Measurements from ENCODE around the gene TERC.
"Not testable (repeated sequence)": the region's sequence is repeated elsewhere in the genome, so short reads cannot be mapped to it uniquely, and the experiment has no call there.

The TERC gene

DNA sequence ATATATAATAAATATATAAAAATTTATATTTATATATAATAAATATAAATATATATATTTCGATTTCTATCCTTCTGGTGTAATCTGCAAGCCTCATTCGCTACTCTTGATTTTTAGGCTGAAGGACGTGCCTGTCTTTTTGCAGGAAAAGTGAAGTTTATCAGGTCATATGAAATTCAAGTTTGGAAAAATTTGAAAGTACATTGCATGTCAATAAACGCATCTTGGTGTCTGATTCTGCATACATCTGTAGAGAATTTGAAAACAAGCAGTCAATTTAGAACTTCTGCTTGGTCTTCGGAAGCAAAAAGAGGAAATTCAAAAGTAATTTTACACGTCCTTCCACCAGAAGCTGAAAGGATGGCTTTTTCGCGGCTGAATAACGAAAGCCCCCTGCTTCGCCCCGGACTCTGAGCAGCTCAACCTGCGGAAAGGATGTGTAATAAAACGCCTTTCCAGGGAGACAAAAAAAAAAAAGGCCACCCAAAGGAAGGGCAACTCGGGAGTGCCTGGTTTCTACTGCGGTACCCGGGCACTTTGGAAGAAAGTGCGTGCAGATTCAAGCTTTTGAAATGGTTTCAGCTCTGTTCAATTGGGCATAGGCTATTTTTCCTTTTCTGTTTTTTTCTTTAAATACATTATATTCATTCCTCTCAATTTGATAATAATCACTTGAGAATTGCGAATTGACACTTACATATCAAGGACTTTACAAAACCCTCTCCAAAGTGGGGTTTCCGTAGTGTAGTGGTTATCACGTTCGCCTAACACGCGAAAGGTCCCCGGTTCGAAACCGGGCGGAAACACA, 6.8 kb upstream of the TERC start:
- peak; percentile 60 for DNase-seq

GRCh38 chr3:169769287-169770181, 4.7 kb upstream of the TERC start, which contains the start of gene ACTRT3:
Gene ACTRT3, minus strand, starts transcription at chr3:169769561. Its CDS starts 41 bp downstream, at chr3:169769520.
- DNase-seq: peak; percentile 35

GRCh38 chr3:169764312-169764881, 463 bp downstream of the TERC start:
- DNase-seq: no peak

DNA sequence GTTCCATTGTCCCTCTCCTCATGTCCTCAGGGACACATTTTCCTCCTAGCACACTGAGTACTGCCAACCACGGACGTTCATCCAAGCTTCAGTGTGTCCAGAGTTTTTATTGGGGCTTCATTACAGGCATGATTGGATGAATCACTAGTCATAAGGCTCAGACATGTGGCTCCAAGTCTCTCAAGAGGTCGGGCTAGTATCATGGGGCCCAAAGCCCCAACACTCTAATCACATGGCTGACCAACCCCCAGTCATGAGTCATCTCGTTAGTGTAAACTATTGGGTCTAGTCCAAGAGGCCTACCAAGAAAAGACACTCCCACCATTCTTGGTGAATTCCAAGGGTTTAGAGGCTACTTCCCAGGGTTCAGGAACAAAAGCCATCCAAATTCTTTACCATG, 4.4 kb downstream of the TERC start:
- peak; percentile 73 for DNase-seq

DNA sequence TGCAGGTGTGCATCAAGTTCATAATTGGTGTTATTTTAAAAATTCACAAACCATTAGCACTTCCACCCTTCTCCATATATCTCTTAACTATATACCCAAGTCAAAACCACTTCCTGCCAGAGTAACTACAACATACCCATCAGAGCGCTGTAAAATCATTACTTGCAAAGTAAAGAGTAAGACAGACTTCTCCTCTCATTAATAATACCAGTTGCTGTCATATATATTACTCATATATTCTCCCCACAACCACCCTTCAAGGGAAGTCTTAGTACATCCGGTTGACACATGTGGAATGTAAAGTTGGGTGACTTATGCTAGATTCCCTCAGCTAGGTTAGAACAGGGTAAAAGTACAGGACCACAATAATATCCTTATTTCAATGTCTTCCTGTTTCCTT, 5.6 kb downstream of the TERC start:
- DNase-seq: no peak

- DNase-seq: no peak
These were observed 6.4 kb downstream of the TERC start for GRCh38 chr3:169758359-169758994.

GRCh38 chr3:169755488-169755887, 9.4 kb downstream of the TERC start:
- no peak for DNase-seq

DNA sequence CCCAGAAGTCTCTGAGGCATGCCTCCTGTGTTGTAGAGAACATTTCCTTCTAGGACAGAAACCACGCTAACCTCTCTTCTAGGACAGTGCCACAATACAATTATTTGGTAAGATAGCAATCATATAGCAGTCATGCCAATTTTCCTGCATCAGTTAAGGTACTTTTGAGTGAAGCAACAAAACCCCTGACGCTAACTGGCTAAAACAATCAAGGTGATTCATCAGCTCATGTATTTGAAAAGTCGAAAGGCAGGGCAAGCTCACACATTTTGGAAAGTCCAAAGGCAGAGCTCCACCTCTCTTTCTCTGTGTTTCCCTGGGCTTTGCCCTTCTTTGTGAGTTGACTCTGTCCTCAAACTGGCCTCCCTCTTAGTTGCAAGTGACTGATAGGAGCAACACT, 10.1 kb downstream of the TERC start:
- DNase-seq: no peak

- DNase-seq: no peak
These were observed 13.0 kb downstream of the TERC start for GRCh38 chr3:169751875-169752274.

GRCh38 chr3:169750665-169751064, 14.2 kb downstream of the TERC start:
- no peak for DNase-seq

- DNase-seq: no peak
These were observed 16.2 kb downstream of the TERC start for GRCh38 chr3:169748670-169749069.

DNA sequence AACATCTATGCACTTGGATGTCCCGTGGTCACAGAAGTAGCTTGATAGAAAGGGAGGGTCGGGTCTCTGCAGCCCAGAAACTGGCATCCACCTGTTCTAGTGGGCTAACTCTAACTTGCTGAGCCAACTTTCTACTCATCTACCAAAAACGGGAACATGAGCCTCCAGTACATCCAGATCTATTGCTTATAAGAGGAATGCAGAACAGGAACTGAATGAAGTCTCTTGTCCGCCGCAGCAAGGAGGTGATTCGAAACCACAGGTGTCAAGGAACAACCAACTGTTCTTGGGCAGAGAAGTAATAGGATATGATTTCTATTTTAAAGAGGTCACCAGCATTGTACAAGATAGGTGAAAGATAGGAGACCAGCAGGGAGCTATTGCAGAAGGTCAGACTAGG, 17.9 kb downstream of the TERC start:
- DNase-seq: no peak

DNA sequence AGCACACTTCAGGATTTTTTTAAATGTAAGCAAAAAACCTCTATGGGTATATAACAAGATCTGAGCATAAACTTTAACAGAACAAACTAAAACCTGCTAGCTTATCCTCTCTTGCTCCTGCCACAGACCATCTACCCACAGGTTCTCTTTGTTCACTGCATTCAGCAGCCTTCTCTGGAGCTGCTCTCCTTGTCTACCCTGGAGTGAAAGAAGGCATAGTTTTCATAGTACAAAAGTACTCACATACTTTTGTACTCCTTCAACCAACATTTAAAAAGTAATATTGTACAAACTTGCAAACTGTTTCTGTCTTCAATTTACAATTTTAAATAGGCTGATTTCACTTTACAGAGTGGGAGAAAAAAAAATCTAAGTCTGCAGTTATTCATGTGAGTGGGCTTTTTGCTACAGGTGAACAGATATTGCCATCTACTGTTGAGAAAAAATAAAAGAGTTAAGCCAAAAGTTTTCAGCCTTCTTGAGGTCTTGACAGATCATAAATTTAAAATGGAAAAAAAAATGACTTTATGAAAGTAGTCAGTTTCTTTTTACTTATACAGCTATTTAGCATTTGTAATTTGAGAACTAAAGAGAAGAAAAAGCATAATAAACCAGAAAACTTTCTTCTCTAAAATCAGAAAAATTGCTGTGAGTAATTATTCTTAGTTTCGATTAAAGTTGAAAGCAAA, 20.4 kb downstream of the TERC start:
- DNase-seq: no peak

GRCh38 chr3:169739067-169739466, 25.8 kb downstream of the TERC start:
- DNase-seq: no peak

GRCh38 chr3:169731857-169732256, 33.0 kb downstream of the TERC start:
- not testable (repeated sequence) for DNase-seq

DNA sequence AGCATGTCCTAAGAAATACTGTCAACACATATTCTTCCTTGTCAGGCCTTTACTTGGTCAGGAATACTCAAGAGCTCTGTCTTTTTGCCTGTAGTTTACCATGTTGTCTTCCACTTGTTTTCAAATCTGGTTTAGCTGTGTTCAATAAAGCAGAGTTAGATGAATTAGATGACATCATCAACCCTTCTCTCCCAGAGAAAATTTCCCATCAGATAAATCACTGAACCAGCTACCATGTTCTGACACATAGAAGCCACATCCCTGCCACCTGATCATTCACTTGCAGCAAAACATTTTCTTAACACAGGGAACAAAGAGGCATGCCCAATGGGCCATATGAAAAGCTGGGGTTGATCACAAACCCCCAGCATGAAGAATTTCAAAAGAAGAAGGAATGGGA, 42.1 kb downstream of the TERC start:
- no peak for DNase-seq

GRCh38 chr3:169718415-169718814, 46.4 kb downstream of the TERC start:
- not testable (repeated sequence) for DNase-seq

Measured in T1000 (cell line).